HG03565 (cell line): ENCODE data around the gene KLLN.
"Not testable (repeated sequence)": the region's sequence is repeated elsewhere in the genome, so short reads cannot be mapped to it uniquely, and the experiment has no call there.

Experiments
- ATAC-seq: cut with Tn5 transposase; IDR thresholded peaks from one replicate; pipeline ENCODE4 v1.9.1; 2021; ENCODE audit warnings: mild to moderate bottlenecking, moderate library complexity; ENCODE audit not compliant: unreplicated experiment

KLLN gene

GRCh38 chr10:87863053-87863943 lies at the start of gene KLLN, which contains the start of gene PTEN:
TSS of gene KLLN (minus strand) at chr10:87863533. CDS start at chr10:87862487, 1,046 bp downstream.
TSS of gene PTEN (plus strand) at chr10:87863625. CDS start at chr10:87864470, 845 bp downstream.
- peak; percentile 35 for ATAC-seq

GRCh38 chr10:87903396-87903795 lies 40.1 kb upstream of the KLLN start:
- ATAC-seq, result not testable (repeated sequence)

GRCh38 chr10:87897957-87898356 lies 34.6 kb upstream of the KLLN start:
- ATAC-seq, result not testable (repeated sequence)

GRCh38 chr10:87896216-87896615 lies 32.9 kb upstream of the KLLN start:
- ATAC-seq, result no peak

- ATAC-seq, result no peak
These were observed 32.1 kb upstream of the KLLN start for GRCh38 chr10:87895430-87895829.

GRCh38 chr10:87887548-87888289 lies 24.4 kb upstream of the KLLN start:
- no peak for ATAC-seq

- ATAC-seq, result no peak
These were observed 23.8 kb upstream of the KLLN start for GRCh38 chr10:87887146-87887545.

- ATAC-seq, result no peak
These were observed 23.3 kb upstream of the KLLN start for GRCh38 chr10:87886635-87887034.

GRCh38 chr10:87882555-87883294 lies 19.4 kb upstream of the KLLN start:
- no peak for ATAC-seq

GRCh38 chr10:87881373-87882059 lies 18.2 kb upstream of the KLLN start:
- ATAC-seq, result not testable (repeated sequence)

- ATAC-seq, result no peak
These were observed 17.0 kb upstream of the KLLN start for GRCh38 chr10:87880336-87880735.

- ATAC-seq, result no peak
These were observed 15.5 kb upstream of the KLLN start for GRCh38 chr10:87878664-87879459.

- no peak for ATAC-seq
These were observed 12.7 kb upstream of the KLLN start for GRCh38 chr10:87875929-87876571.

- ATAC-seq, result no peak
These were observed 10.3 kb upstream of the KLLN start for GRCh38 chr10:87873656-87874055.

- ATAC-seq, result no peak
These were observed 9.5 kb upstream of the KLLN start for GRCh38 chr10:87872828-87873227.

- no peak for ATAC-seq
These were observed 6.6 kb upstream of the KLLN start for GRCh38 chr10:87869773-87870551.

GRCh38 chr10:87869139-87869538 lies 5.8 kb upstream of the KLLN start:
- not testable (repeated sequence) for ATAC-seq

GRCh38 chr10:87868277-87868676 lies 4.9 kb upstream of the KLLN start:
- no peak for ATAC-seq
